Measurements from ENCODE around the gene WBP11.
A peak's percentile ranks its signal among the peaks of the same experiment; 100 is the strongest.

WBP11 gene

DNA sequence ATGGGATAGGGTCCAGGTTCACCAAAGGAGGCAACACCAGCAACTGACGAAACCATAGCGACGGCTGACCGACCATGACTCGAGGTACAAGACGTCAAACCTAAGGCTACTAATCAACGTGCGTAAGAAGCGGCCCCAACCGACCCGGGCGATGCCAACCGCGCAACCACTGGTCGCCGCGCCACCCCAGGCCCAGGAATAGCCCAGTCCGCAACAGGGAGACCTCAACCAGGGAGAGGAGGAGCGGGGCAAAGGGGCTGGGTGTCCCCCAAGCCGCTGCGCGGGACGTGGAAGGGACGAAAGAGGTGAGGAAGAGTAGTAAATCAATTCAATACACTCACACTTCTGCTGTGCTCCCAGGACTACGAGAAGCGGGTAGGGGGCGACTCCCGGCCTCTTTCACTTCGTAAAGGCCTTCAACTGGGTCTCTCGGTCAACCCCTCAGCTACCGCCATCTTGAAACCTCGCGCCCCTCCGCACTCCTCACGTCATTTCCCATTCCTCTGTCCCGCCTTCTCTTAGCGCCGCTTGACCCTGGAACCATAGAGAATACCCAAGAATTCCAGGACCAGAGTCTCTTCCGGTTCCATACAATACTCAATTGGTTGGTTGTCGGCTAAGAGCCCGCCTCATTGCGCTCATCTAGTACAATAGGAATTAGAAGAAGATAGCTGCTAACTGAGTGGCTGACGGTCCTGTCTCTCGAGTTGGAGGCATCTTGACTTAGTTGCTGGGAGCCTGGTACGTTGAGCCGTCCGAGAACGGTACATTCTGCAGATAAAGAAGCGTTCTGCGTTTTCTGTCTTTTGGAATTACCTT is at the start of gene WBP11, which contains the start of gene C12orf60:
TSS of gene WBP11 (minus strand) at position 468 of the 819 bp plus-strand sequence. CDS start 2,095 bp downstream, outside the sequence.
TSS of gene C12orf60 (plus strand) at position 660 of the 819 bp plus-strand sequence. CDS start 19,266 bp downstream, outside the sequence.
- Histone ChIP-seq H3K4me3 (ENCODE audit: low read depth in 1 of 2, low read length in 2 of 2) (peak within 1 kb of the TSS; percentile 99), H3K9ac (ENCODE audit: low read depth in 1 of 2, low read length in 2 of 2) (peak within 1 kb of the TSS; percentile 95 to 97), H3K27me3 (ENCODE audit: control insufficient read depth in 1 of 2, insufficient read depth in 2 of 2, low read length in 2 of 2) (no peaks in the 10 kb centered on the region), H3K36me3 (ENCODE audit: control insufficient read depth in 1 of 2, insufficient read depth in 2 of 2, low read length in 2 of 2) (peaks cover 4 to 9% of the 10 kb centered on the region in 2 donors), H3K4me1 (ENCODE audit: control insufficient read depth in 1 of 2, insufficient read depth in 2 of 2, low read length in 2 of 2) (peaks cover 13 to 22% of the 10 kb centered on the region in 2 donors), H3K9me3 (ENCODE audit: control insufficient read depth in 1 of 2, low read length in 2 of 2) (no peaks in the 10 kb centered on the region), H3K27ac (ENCODE audit: low read depth, low read length) (peak within 1 kb of the TSS; percentile 84)

DNA sequence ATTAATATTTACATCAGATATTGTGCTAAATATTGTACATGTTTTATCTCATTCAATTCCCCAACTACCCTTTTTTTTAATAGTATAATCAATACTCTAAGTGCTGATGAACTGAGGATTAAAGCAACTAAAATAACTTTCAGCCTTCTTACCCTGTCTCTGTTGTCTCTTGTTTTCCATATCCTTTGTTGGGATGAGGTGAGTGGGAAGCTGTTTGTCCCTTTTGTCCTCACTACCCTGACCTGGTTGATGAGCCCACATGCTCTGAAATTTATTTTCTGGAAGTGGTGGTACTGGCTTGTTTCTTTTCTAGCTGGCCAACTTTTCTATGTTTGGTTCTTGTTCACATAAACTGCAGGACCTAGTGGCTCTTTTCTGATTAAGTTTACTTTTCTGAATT is 49.6 kb upstream of the WBP11 start:
- Histone ChIP-seq H3K4me1 (ENCODE audit: control insufficient read depth in 1 of 2, insufficient read depth in 2 of 2, low read length in 2 of 2) (no peaks in the 10 kb centered on the region), H3K4me3 (ENCODE audit: low read depth in 1 of 2, low read length in 2 of 2) (no peak overlapping the region), H3K36me3 (ENCODE audit: control insufficient read depth in 1 of 2, insufficient read depth in 2 of 2, low read length in 2 of 2) (no peaks in the 10 kb centered on the region), H3K27me3 (ENCODE audit: control insufficient read depth in 1 of 2, insufficient read depth in 2 of 2, low read length in 2 of 2) (no peaks in the 10 kb centered on the region), H3K9me3 (ENCODE audit: control insufficient read depth in 1 of 2, low read length in 2 of 2) (no peaks in the 10 kb centered on the region), H3K27ac (ENCODE audit: low read depth, low read length) (no peak overlapping the region), H3K9ac (ENCODE audit: low read depth in 1 of 2, low read length in 2 of 2) (no peak overlapping the region)

- Histone ChIP-seq H3K4me3 (ENCODE audit: low read depth in 1 of 2, low read length in 2 of 2) (no peak overlapping the region), H3K9ac (ENCODE audit: low read depth in 1 of 2, low read length in 2 of 2) (no peak overlapping the region), H3K9me3 (ENCODE audit: control insufficient read depth in 1 of 2, low read length in 2 of 2) (no peaks in the 10 kb centered on the region), H3K27me3 (ENCODE audit: control insufficient read depth in 1 of 2, insufficient read depth in 2 of 2, low read length in 2 of 2) (no peaks in the 10 kb centered on the region), H3K27ac (ENCODE audit: low read depth, low read length) (no peak overlapping the region), H3K36me3 (ENCODE audit: control insufficient read depth in 1 of 2, insufficient read depth in 2 of 2, low read length in 2 of 2) (no peaks in the 10 kb centered on the region), H3K4me1 (ENCODE audit: control insufficient read depth in 1 of 2, insufficient read depth in 2 of 2, low read length in 2 of 2) (peaks cover 7 to 11% of the 10 kb centered on the region in 2 donors)
Measured at GRCh38 chr12:14850929-14851663, 47.8 kb upstream of the WBP11 start.

DNA sequence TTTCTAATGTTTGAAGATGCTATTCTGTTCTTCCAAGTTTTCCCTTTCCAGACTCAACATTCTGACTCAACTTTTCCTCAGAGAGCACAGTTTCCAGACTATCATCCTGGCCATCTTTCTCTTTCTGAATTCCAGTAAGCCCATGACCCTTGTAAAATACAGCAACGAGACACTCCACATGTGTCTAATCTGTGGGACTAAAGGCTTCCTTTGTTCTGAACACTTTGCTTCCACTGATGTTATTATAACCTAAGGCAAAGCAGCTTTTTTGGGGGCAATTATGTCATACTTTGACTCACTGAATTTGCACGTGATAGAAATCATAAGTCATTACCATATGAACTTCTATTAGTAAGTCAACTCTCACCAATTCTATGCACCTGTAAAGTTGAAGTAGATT is 46.4 kb upstream of the WBP11 start:
- Histone ChIP-seq H3K4me3 (ENCODE audit: low read depth in 1 of 2, low read length in 2 of 2) (no peak overlapping the region), H3K9me3 (ENCODE audit: control insufficient read depth in 1 of 2, low read length in 2 of 2) (no peaks in the 10 kb centered on the region), H3K27ac (ENCODE audit: low read depth, low read length) (no peak overlapping the region), H3K4me1 (ENCODE audit: control insufficient read depth in 1 of 2, insufficient read depth in 2 of 2, low read length in 2 of 2) (peaks cover 7 to 14% of the 10 kb centered on the region in 2 donors), H3K36me3 (ENCODE audit: control insufficient read depth in 1 of 2, insufficient read depth in 2 of 2, low read length in 2 of 2) (no peaks in the 10 kb centered on the region), H3K27me3 (ENCODE audit: control insufficient read depth in 1 of 2, insufficient read depth in 2 of 2, low read length in 2 of 2) (no peaks in the 10 kb centered on the region), H3K9ac (ENCODE audit: low read depth in 1 of 2, low read length in 2 of 2) (no peak overlapping the region)

- Histone ChIP-seq H3K9ac (ENCODE audit: low read depth in 1 of 2, low read length in 2 of 2) (no peak overlapping the region), H3K36me3 (ENCODE audit: control insufficient read depth in 1 of 2, insufficient read depth in 2 of 2, low read length in 2 of 2) (no peaks in the 10 kb centered on the region), H3K9me3 (ENCODE audit: control insufficient read depth in 1 of 2, low read length in 2 of 2) (no peaks in the 10 kb centered on the region), H3K27me3 (ENCODE audit: control insufficient read depth in 1 of 2, insufficient read depth in 2 of 2, low read length in 2 of 2) (no peaks in the 10 kb centered on the region), H3K4me3 (ENCODE audit: low read depth in 1 of 2, low read length in 2 of 2) (no peak overlapping the region), H3K27ac (ENCODE audit: low read depth, low read length) (no peak overlapping the region), H3K4me1 (ENCODE audit: control insufficient read depth in 1 of 2, insufficient read depth in 2 of 2, low read length in 2 of 2) (peaks cover 7 to 18% of the 10 kb centered on the region in 2 donors)
Measured at GRCh38 chr12:14846876-14847580, 43.8 kb upstream of the WBP11 start.

DNA sequence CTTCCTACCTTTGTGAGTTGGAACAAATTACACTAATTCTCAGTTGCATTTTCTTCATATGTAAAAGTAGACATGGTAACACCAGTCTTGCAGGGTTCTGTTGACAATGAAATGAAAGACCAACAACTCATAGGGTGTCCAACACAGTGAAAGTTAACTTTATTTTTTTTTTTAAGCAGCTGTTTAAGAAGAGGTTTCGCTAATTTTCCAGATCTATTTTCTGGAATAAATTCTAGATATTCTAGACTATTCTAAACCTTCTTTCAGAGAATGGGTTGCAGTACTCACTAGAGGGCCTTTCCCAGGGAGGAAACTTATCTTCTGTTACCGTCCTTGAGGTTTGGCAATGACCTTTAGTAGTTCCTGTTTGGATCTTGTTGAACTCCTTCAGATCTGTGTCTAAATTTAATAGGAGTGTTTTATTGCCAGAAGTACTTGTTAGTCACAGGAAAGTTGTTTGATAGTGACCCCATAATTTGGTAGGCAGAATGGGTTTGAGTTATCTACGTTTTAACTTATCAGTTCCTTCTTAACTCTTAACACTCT is 42.8 kb upstream of the WBP11 start:
- Histone ChIP-seq H3K4me1 (ENCODE audit: control insufficient read depth in 1 of 2, insufficient read depth in 2 of 2, low read length in 2 of 2) (peaks cover 10 to 22% of the 10 kb centered on the region in 2 donors), H3K27ac (ENCODE audit: low read depth, low read length) (no peak overlapping the region)

GRCh38 chr12:14845350-14845750 is 42.1 kb upstream of the WBP11 start:
- Histone ChIP-seq H3K4me1 (ENCODE audit: control insufficient read depth in 1 of 2, insufficient read depth in 2 of 2, low read length in 2 of 2) (peaks cover 10 to 22% of the 10 kb centered on the region in 2 donors), H3K27me3 (ENCODE audit: control insufficient read depth in 1 of 2, insufficient read depth in 2 of 2, low read length in 2 of 2) (no peaks in the 10 kb centered on the region), H3K9ac (ENCODE audit: low read depth in 1 of 2, low read length in 2 of 2) (no peak overlapping the region), H3K9me3 (ENCODE audit: control insufficient read depth in 1 of 2, low read length in 2 of 2) (no peaks in the 10 kb centered on the region), H3K27ac (ENCODE audit: low read depth, low read length) (no peak overlapping the region), H3K4me3 (ENCODE audit: low read depth in 1 of 2, low read length in 2 of 2) (no peak overlapping the region), H3K36me3 (ENCODE audit: control insufficient read depth in 1 of 2, insufficient read depth in 2 of 2, low read length in 2 of 2) (no peaks in the 10 kb centered on the region)

More for the DNA sequence above, 42.8 kb upstream of the WBP11 start:
- no peaks in the 10 kb centered on the region for H3K9me3 ChIP-seq (ENCODE audit: control insufficient read depth in 1 of 2, low read length in 2 of 2)
- H3K9ac ChIP-seq (ENCODE audit: low read depth in 1 of 2, low read length in 2 of 2): no peak overlapping the region
- H3K27me3 ChIP-seq (ENCODE audit: control insufficient read depth in 1 of 2, insufficient read depth in 2 of 2, low read length in 2 of 2): no peaks in the 10 kb centered on the region
- H3K36me3 ChIP-seq (ENCODE audit: control insufficient read depth in 1 of 2, insufficient read depth in 2 of 2, low read length in 2 of 2): no peaks in the 10 kb centered on the region
- H3K4me3 ChIP-seq (ENCODE audit: low read depth in 1 of 2, low read length in 2 of 2): no peak overlapping the region

GRCh38 chr12:14844401-14844800 is 41.1 kb upstream of the WBP11 start:
- Histone ChIP-seq H3K9ac (ENCODE audit: low read depth in 1 of 2, low read length in 2 of 2) (no peak overlapping the region), H3K9me3 (ENCODE audit: control insufficient read depth in 1 of 2, low read length in 2 of 2) (no peaks in the 10 kb centered on the region), H3K4me3 (ENCODE audit: low read depth in 1 of 2, low read length in 2 of 2) (no peak overlapping the region), H3K27ac (ENCODE audit: low read depth, low read length) (no peak overlapping the region), H3K4me1 (ENCODE audit: control insufficient read depth in 1 of 2, insufficient read depth in 2 of 2, low read length in 2 of 2) (peaks cover 10 to 22% of the 10 kb centered on the region in 2 donors), H3K27me3 (ENCODE audit: control insufficient read depth in 1 of 2, insufficient read depth in 2 of 2, low read length in 2 of 2) (no peaks in the 10 kb centered on the region), H3K36me3 (ENCODE audit: control insufficient read depth in 1 of 2, insufficient read depth in 2 of 2, low read length in 2 of 2) (no peaks in the 10 kb centered on the region)

DNA sequence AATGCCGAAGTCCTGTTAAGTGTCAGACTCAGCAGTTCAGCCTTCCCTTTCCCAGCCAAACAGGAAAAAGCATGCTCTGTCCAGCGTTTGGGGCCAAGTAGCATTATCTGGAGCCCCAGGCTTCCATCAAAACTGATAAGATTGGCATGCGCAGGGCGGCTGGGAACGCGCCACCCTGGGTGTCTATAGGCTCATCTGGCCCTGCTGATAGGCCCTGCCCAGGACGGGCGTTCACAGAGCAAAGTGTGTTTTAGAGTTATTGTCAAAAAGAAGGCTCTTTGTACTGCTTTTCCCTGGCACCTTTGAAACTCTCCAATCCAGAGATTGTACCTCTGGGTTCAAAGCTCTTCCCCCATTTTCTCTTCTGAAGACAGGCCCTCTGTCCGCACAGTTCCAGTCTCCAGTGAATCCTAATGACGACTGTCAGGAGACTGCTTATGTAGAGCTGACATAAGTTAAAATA is 40.2 kb upstream of the WBP11 start, which contains the start of gene ART4:
TSS of gene ART4 (minus strand) at position 102 of the 463 bp plus-strand sequence. CDS start 413 bp downstream, outside the sequence.
- H3K27ac ChIP-seq (ENCODE audit: low read depth, low read length): no peak within 1 kb of the TSS
- no peaks in the 10 kb centered on the region for H3K27me3 ChIP-seq (ENCODE audit: control insufficient read depth in 1 of 2, insufficient read depth in 2 of 2, low read length in 2 of 2)
- peaks cover 10 to 22% of the 10 kb centered on the region in 2 donors for H3K4me1 ChIP-seq (ENCODE audit: control insufficient read depth in 1 of 2, insufficient read depth in 2 of 2, low read length in 2 of 2)

More for the DNA sequence above, 40.2 kb upstream of the WBP11 start, which contains the start of gene ART4:
- no peak within 1 kb of the TSS for H3K9ac ChIP-seq (ENCODE audit: low read depth in 1 of 2, low read length in 2 of 2)
- H3K4me3 ChIP-seq (ENCODE audit: low read depth in 1 of 2, low read length in 2 of 2): no peak within 1 kb of the TSS
- H3K36me3 ChIP-seq (ENCODE audit: control insufficient read depth in 1 of 2, insufficient read depth in 2 of 2, low read length in 2 of 2): no peaks in the 10 kb centered on the region
- no peaks in the 10 kb centered on the region for H3K9me3 ChIP-seq (ENCODE audit: control insufficient read depth in 1 of 2, low read length in 2 of 2)

All from duodenal mucosa (tissue), 2 donors.